Right renal pelvis (tissue), 4 donors: ENCODE data around the gene SKAP1. TPM values are rescaled to one million over a fixed set of nuclear protein-coding genes. Genes with fewer than 3 reads are reported as not detected.
"Not testable (repeated sequence)": the region's sequence is repeated elsewhere in the genome, so short reads cannot be mapped to it uniquely, and the experiment has no call there.

Source experiments
- DNase-seq, 4 donors: peaks; one replicate each; pipeline ENCODE4 v3.0.0-alpha.2; 2013; ENCODE audit warnings: low read depth in 4 of 4, low spot score in 3 of 4, missing footprints in 1 of 4
- polyA plus RNA-seq, 4 donors: library from polyadenylated mRNA; unstranded; fragments of 120-200 nt; gene quantifications; one replicate each; pipeline ENCODE4 v1.2.1, GENCODE V29; 2013; ENCODE audit not compliant: insufficient read length in 4 of 4

SKAP1 gene
- polyA plus RNA-seq, 4 donors = 10.5 to 12.8 (median 12.2) TPM

DNA sequence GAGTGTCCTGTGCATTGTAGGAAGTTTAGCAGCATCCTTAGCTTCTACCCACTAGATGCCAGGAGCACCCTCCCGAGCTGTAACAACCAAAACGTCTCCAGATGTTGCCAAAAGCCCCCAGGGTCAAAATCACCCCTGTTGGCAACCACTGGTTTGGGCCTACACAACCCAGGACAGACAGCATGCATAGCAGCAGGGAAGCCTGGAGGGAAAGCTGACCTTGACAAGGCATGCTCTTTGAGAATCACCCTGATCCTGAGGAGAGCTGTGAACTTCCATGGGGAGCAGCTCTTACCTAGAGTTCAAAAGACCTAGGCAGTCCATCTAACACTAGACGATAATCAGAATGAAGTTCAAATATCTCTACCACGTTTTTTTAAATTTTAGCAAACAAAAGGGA lies 9.2 kb downstream of the SKAP1 start:
- DNase-seq = no peak

DNA sequence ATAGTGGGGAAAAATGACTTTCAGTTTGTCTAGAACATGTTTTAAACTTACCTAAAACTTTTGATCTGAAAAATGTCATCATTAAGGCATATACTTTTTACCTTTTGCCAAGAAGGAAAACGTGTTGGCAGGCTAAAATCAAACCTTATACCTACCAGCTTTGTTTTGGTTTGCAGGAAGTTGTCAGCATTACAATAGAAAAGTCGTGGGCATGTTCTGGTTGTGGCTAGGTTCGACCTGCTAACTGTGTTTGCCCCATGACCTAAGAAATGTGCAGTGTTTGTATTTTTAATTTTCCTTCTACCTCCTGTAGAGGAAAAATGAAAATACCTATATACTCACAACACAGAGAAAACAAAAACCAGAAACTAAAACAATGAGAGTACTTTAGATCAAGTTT lies 13.0 kb downstream of the SKAP1 start:
- DNase-seq = no peak

DNA sequence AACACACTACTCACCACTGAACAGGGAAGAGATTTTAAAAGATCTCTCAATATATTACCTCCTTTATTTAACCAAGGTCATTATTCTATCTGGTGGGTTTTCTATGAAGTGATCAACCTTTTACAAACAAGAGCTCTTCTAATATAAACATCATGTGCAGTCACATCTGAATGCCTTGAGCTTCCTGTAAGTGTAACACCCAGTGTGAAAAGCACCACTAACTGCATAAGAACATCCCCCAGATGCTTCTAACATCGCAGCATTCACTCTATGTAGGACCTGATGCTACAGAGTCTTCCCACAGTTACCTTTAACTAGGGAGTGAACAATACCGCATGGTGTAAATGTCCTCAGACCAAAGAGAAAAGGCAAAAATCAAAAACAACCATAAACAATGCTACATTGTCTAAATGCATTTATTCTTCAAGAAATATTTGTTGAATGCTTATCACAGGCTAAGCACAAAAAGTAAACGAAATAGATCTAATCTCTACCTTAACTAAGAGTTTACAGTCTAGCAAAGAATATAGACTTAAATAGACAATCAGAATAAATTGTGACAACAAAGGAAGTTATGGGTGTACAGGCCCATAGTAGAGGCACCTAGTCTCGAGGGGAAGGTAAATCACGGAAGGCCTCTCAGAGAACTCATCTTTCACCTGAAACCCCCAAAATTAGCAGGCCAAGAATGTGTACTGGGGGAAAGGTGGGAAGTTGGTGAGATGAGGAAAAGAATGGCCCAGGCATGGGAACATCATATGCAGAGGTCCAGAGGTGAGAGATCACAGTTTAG lies 16.2 kb downstream of the SKAP1 start:
- DNase-seq = no peak

DNA sequence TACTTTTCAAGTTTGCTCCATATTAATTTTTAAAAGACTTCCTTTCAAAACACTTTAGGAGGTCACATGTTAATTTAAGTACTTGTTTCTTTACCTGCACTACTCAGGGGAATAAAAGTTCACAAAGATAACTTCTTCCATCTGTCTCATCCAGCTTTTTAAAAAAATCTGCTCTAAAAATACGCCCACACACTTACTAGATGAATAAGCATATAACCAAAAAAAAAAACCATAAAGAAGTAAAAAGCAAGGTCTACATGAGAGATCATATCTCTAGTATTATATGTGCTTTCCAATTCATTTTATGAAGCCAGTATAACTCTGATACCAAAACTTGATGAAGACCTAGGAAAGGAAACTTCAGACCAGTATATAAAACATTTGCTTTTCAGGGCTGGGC lies 17.2 kb downstream of the SKAP1 start:
- DNase-seq = no peak

DNA sequence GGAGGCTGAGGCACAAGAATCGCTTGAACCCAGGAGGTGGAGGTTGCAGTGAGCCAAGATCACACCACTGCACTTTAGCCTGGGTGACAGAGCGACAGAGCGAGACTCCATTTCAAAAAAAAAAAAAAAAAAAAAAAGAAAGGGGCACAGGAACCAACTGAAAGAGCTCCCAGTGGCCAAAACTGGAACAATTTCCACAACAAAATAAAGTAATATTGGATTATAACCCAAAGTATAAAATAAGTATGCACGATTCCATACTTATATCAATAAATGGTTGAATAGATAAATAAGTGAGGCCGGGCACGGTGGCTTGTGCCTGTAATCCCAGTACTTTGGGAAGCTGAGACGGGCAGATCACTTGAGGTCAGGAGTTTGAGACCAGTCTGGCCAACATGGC lies 19.2 kb downstream of the SKAP1 start:
- not testable (repeated sequence) for DNase-seq

DNA sequence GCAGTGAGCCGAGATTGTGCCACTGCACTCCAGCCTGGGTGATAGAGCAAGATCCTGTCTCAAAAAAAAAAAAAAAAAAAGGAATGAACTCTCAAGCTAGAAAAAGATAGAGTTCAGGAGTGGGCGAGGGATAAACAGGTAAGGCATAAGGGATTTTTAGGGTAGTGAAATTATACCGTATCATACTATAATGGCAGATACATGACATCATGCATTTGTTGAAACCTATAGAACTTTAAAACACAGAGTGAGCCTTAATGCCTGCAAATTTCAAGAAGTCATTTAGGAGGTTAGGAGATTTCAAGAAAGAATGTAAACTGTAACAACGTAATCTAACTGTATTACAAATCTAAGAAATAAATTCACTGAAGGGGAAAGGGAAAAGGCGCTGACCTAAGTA lies 20.4 kb downstream of the SKAP1 start:
- no peak for DNase-seq

DNA sequence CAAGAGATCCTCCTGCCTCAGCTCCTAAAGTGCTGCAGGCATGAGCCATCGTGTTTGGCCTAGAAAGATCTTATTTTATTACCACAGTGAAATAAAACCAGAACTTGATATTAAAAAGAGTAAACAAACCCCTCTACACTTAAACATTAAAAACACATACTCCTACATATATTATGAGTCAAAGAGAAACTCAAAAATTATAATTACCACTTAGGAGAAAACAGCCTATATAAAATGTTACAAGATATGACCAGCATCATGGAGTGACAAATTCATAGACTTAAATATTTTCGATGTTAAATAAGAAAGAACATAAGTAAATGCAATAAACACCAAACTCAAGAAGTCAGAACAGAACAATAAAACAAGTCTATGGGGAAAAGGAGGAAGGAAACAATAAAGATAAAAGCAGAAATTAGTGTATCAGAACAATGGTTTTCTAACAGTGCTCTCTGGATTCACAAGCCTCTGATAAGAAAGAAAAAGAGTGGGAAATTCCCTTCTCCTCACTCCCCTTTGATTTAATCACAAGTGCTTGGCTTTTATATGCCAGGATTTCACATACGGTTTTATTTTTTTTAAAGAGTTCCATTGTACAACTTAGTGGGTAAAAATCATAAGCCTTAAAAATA lies 23.0 kb downstream of the SKAP1 start:
- no peak for DNase-seq

DNA sequence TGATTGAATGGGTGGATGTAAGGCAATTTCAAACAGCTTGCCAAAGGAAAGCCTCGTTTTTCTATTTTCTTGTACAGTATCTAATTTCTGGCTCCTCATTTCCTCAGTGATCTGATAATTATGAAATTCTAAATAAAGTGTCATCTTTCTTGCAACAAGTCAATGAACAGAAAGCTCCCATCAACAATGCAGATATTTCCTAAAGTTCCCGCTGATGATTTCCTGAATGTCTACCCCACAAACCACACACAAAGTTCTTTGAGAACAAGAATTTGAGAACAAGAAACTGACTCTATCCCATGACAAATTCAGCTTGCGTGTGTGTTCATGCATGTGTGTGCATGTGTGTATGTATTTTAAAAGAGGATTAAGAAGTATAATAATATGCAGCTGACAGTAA lies 35.2 kb downstream of the SKAP1 start:
- no peak for DNase-seq

DNA sequence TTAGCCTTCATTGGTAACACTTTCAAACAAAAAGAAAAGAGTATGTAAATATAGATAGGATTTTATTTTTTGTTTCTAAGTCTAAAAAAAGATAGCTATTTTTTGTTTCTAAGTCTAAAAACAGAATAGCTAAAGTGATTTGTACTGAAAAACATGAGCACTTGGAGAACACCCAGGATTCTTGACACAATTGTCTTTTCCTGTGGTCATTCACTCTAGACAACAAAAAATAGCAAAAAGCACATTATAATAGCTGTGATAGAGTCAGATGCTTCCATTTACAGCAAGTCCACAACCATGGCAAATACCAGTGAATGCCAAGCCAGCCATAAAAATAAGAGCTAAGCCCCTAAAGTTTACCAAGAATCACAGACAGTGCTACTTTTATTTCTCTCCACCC lies 36.7 kb downstream of the SKAP1 start:
- no peak for DNase-seq

DNA sequence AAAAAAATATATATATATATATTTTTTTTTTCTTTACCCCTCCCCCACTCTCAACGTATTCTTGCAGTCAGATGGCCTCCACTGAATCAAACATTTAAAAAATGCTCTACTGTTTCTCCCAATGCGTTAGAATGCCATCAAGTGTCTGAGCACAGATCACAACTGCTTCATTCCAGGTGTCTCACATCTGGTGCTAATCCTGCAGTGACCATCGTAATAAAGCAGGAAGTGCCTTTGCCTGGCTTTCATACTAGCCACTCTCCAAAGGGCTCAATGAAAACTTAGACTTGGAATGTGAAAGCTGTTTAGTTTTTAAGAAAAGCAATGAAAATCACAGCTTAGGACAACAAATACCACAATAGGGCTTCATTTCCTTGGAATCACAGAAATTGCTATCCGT lies 37.2 kb downstream of the SKAP1 start:
- no peak for DNase-seq

DNA sequence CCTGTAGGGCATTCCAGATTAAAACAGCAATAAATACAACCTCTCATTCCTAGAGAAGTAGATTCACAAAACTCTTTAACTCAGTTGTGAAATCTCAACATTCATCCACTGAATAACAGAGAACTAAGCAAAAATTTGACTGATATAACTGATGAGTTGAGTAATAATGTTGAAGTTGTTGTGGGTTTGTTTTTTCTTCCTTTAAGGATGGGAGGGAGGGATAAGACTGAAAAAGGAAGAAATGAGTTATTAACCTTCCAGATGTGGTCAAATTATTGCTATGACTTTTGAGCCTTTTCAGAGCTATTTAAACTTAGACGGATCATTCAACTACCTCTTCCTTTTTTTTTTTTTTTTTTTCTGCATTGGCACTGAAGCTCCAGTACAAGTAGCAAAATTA lies 38.6 kb downstream of the SKAP1 start:
- DNase-seq = no peak

DNA sequence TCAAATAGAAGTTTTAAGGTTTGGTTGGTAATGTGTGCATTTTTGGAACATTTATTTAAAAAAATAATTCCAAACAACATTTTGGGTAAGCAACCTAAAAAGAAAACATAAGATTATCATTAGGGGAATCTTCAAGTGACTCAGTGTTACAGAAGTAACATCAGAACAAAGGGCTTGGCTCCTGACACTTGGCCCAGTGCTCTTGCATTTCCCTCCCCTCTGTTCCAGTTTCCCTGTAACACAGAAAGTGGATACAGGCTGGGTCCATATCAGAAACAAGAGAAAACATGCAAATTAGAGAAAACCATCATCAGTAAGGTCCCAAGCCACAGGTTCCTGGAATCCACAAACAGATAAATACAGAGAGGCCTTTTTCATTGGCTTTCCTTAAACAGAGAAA lies 40.1 kb downstream of the SKAP1 start:
- no peak for DNase-seq

DNA sequence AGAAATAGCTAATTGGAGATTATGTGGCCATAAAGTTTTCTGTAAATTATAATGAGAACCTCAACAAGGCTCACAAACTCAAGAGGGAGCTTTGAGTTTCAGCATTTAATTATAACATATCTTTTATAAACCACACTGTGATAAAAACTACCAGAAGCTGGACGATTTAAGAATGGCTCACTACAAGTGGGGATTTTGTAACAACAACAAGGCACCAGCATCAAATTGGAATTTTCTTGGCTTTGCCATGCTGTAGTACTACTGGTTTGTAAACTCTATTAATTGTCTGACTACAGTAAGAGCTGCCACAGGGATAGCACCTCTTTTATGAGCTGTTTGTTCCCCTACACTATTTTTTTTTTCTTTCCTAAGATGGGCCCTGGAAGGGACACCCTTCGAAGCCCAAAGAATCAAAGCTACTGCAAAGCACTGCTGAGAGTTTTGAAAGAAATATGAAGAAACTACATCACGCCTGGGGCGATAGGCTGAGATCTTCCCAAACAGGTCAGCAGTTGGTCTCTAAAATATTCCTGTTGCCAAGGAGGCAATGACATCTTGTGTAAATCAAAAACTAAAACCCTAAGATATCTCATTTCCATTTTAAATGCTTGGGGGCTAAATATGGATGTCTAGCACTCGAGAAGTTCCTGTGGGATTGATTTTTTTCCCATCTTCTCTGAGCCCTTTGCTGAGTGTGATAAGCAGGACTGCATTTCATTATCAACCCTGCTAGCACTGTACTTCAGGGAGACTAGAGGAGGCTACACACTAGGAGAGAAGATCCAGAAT lies 40.9 kb downstream of the SKAP1 start:
- DNase-seq = no peak

DNA sequence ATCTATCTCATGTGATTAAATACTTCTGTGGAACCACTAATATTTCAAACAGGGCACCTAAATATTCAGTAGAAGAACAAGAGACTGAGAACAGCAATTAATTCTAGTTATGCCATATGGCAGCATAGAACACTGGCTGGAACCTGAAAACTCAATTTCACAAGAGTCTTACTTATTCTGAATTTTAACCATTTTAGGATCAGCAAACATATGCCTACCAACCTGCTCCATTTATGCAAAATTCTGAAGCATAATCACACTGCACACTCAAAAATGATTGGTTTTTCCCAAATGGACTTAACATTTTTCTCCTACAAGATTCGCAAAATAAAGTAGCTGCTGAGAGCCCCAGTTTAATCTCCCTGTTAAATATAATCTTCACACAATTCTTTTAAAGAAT lies 43.2 kb downstream of the SKAP1 start:
- DNase-seq = no peak

DNA sequence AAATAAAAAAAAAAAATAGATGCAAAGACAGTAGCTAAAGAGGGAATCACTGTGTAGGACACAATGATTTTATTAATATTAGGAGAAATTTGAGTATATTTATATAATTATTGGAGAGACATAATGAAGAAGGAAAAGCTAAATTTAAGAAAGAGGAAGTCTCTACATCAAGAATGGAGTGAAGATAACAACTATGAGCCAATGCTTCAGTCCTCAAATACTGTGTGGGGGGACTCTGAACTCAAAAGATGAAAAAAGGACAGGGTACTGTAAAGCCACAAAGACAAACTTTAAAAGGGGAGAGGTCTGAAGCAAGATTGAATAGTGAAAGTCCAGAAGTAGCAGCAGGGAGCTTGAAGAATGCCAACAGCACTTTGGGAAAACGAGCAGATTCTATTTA lies 44.7 kb downstream of the SKAP1 start:
- DNase-seq = no peak

DNA sequence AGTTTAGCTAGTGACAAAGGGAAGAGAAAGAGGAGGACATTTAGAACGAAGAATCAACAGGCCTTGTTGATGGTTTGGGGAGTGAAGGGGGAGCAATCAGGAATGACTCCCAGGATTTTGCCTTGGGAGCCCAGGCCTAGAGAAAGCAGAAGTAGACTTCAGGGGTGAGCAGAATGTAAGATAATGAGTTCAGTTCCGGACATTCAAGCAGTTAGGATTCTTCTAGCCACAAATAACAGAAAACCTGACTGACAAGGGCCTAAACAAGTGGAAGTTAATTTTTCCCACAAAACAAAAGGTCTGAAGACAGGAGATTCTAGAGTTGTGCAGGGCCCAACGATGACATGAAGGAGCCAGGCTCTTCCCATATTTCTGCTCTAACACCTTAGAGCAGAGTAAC lies 45.9 kb downstream of the SKAP1 start:
- DNase-seq = no peak

DNA sequence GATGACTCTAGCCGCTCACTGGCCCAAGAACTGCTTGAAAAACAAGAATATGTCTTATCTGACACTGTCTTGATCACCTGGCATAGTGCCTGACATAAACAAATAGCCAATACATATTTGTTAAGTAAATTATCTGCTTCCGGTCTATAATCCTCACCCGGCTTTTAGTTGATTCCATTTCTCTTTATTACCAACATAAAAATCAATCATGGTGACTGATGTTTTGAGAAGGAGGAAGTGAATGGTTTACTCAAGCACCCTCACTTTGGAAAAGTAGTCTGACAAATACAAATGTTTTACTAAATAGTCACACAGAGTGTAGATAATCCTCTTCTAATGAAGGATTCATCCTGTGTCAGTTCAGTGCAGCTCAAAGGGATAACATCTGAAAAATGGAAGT lies 47.0 kb downstream of the SKAP1 start:
- no peak for DNase-seq

DNA sequence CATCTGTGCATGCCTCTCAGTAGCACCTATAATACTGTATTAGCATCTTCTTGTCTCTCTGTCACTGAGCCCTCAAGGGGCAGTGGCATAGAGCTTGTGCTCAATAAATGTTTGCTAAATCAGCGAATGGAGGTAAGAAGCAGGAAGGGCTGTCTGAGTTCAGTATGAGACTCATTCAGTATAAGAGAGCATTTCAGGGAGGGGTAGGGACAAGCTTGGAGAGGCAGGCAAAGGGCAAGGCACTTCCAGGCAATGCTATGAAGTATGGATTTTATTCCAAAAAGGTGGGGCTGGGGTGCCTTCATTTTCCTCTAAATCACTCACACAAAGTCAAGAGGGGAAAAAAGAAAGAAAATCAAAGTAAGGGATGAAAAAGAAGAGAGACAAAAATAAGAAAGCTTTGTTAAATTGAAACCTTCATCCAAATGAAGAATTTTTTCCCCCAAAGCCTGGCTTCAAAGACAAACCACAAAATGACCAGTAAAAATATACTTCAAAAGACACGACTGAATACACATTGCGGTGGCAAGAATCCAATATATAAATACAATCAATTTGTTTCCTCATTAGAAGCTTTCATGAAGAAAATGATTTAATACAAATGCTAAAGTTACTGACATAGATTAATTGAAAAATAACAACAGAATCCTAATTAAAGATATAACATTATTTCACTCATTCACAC lies 51.2 kb downstream of the SKAP1 start:
- no peak for DNase-seq

DNA sequence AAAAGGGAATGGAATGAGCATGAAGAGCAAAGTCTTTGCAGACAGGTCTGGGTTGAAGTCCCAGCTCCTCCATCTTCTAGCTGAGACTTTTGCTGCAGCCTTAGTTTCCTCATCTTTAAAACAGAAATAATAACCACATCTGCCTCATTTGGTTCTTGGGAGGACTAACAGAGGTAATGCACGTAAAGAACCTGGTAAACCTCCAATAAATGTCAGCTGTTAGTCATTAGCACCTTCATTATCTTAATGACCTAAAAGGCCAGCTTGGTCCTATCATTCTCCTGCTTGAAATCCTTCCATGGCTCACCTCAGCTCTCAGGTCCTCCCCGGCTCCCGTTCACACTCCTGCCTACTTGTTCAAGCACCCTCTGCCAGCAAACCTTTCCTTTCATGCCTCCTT lies 51.8 kb downstream of the SKAP1 start:
- no peak for DNase-seq

DNA sequence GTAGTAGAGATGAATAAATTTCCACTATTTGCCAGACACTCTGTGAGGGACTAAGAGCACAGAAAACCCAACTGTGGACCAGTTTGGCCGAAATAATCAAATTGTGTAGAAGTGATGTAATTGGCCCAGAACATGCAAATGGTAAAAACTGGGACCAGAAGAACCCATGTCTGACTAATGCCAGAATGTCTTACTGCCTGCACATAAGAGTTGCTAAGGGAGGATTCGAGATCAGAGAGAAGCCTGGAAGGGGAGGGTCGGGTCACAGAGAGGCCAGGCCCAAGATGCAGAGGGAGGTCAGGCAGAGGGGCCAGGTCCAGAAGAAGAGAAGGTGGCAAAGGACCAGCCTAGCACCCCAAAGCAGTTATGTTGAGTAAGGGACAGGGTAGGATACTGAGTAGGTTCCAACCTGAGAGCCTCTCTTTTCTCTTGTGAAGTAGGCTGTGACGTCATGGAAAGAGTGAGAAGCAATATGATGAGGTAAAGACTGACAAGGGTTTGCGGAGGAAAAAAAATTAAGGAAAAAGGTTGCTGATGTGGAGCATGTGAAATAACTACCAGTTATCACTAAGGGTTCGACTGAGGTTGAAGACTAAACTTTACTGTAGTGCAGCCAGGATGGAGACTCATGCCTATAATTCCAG lies 53.2 kb downstream of the SKAP1 start:
- DNase-seq = no peak

DNA sequence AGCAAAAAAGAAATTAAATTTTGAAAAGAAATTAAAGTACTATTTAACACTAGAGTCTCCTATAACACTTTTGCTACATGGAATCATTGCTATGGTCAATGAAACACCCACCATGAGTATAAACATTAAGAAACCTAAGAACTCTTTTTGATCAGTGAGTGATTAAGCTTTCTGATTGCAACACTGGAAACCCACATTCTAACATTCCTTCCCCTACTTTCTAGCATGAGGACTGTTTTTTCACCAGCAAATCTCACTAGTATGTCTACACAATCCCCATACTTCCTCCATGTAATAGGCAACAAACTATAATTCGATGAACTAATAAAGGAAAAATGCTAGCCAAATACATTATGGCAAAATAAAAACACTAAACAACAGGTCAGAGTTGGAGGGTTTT lies 54.7 kb downstream of the SKAP1 start:
- no peak for DNase-seq
